HG03064 (cell line): ENCODE data around the gene GSTK1.
"Not testable (repeated sequence)": the region's sequence is repeated elsewhere in the genome, so short reads cannot be mapped to it uniquely, and the experiment has no call there.

Experiments used
- ATAC-seq: cut with Tn5 transposase; IDR thresholded peaks from one replicate; pipeline ENCODE4 v1.9.1; 2021; ENCODE audit warnings: low read depth; ENCODE audit not compliant: unreplicated experiment

The GSTK1 gene

DNA sequence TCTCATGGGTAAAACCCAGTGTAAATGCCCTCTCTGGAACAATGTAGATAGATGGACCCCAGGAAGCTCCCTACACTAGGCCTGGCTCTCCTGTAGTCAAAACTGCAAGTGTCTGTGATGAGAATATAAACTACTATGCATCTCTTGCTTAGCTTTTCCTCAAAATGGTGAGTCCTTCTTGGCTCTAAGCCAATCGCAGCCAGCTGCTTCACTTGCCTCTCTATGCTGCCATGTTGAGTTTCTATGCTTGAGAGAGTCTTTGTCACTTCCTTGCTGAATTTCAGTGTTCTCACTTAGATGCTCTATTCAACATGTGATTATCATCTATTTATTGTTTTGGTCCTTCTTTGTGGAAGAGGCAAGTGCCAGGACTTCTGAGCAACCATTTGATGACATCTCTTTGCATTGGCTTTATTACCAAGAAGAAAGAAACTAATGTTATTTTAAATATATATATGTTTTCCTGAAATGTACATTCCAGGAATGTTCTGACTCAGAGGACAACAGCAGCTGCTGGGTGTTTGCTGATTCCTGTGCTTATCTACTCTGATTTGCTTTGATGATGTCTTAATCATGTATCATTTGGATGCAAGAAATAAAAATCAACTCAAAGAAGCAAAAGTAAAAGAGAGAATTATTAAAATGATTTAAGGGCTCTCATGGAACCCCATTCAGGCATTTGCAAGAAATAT is 24.8 kb upstream of the GSTK1 start:
- ATAC-seq, result no peak

GRCh38 chr7:143239813-143240212 is 23.4 kb upstream of the GSTK1 start:
- no peak for ATAC-seq

DNA sequence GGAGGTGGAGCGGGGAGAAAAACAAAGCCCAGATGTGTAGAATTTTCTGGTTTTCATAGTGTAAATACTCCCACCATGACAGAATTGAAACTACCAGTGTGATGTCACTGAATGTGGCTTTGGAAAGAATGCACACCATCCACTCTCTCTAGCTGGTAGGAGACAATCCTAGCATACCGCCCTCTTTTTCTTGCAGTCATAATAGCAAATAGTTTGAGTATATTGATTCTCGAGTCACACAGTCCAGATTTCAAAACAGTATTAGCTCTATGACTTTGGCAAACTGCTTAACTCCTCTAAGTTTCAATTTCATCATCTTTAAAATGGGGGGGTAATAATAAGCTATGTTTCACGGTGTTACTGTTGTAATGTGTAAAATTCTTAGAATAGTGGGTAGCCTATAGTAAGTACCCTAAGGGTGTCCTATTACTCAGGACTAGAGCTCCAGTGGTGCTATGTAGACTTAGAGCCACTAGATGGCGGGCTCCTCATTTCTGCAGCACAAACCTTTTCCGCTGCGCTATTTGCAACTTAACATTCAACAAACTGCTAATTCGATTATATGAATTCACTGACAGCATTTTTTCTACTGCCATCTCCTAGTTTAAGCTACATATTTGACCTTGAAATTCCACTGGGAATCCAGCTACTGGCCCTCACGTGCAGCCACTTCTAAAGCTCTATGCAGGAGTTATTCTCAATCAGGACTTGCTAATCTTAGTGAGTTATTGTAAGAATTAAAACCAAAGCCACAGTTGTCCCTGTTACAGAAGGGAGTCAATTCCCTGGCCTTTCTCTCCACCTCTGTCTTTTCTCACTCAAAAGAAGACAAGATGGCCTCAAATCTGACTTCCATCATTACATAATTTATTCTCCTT is 22.7 kb upstream of the GSTK1 start:
- peak; percentile 86 for ATAC-seq

GRCh38 chr7:143242306-143242705 is 20.9 kb upstream of the GSTK1 start:
- no peak for ATAC-seq

- ATAC-seq, result no peak
Measured at GRCh38 chr7:143243111-143243510, 20.1 kb upstream of the GSTK1 start.

GRCh38 chr7:143243614-143244013 is 19.6 kb upstream of the GSTK1 start:
- ATAC-seq, result no peak

- ATAC-seq, result no peak
Measured at GRCh38 chr7:143244321-143244720, 18.9 kb upstream of the GSTK1 start.

DNA sequence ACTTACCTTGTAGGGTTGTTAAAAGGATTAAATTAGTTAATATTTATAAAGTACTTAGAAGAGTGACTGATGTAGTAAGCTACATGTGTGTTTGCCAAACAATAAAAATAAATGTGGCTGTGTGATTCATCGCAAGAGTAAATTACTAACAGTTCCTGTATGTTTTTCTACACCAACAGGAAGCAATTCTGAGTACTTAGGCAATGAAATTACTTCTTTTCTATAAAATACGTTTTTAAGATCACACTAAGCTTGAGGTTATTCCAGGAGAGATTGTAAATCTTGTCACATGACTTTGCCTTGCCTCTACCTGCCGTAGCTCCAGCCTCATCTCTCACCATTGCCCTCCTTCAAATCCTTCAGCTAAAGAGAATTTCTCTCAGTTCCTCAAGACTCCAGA is 18.1 kb upstream of the GSTK1 start:
- ATAC-seq, result no peak

- no peak for ATAC-seq
Measured at GRCh38 chr7:143247372-143247771, 15.9 kb upstream of the GSTK1 start.

- ATAC-seq, result no peak
Measured at GRCh38 chr7:143248761-143249354, 14.4 kb upstream of the GSTK1 start.

- ATAC-seq, result no peak
Measured at GRCh38 chr7:143250199-143250598, 13.0 kb upstream of the GSTK1 start.

DNA sequence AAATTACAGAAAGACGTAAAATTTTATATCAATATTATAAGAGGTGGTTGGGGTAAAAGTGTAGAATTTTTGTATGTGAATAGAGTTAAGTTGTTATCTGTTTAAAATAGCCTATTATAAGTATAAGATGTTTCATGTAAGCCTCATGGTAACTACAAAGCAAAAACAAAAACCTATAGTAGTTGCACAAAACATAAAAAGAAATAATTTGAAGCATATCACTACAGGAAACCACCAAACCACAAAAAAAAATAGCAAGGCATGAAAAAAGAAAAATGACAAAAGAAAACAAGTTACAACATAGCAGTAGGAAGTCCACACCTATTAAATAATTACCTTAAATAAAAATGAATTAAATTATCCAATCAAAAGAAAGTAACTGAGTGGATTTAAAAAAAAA is 12.4 kb upstream of the GSTK1 start:
- ATAC-seq, result no peak

DNA sequence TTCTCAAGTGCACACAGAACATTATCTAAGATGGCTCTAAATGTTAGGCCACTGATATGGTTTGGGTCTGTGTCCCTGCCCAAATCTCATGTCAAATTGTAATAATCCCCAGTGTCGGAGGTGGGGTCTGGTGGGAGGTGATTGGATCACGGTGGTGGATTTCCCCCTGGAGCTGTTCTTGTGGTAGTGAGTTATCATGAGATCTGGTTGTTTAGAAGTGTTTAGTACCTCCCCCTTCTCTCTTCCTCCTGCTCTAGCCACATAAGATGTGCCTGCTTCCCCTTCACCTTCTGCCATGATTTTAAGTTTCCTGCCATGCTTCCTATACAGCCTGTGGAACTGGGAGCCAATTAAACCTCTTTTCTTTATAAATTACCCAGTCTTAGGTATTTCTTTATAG is 11.2 kb upstream of the GSTK1 start:
- ATAC-seq, result no peak

GRCh38 chr7:143255564-143255963 is 7.7 kb upstream of the GSTK1 start:
- ATAC-seq, result no peak

- no peak for ATAC-seq
Measured at GRCh38 chr7:143256325-143256724, 6.9 kb upstream of the GSTK1 start.

GRCh38 chr7:143256932-143257331 is 6.3 kb upstream of the GSTK1 start:
- ATAC-seq, result peak; percentile 89

DNA sequence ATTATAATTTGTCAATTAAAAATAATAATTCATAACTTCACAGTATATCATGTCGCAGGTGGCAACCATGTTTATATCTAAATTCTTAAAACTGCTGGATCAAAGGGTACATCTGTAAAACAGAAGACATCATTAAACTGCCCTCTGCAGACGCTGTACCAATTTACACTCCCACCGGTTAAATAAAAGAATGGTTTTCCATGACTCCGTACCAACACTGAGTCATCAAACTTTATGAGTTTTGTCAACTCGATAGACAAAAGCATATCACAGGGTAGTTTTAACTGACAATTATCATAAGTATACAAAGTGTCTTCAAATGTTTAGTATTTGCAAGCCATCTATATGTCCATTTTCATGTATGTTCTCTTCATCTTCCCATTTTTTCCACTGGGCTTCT is 5.7 kb upstream of the GSTK1 start:
- no peak for ATAC-seq

GRCh38 chr7:143258831-143259230 is 4.4 kb upstream of the GSTK1 start:
- peak; percentile 32 for ATAC-seq

GRCh38 chr7:143259765-143260164 is 3.5 kb upstream of the GSTK1 start:
- no peak for ATAC-seq

DNA sequence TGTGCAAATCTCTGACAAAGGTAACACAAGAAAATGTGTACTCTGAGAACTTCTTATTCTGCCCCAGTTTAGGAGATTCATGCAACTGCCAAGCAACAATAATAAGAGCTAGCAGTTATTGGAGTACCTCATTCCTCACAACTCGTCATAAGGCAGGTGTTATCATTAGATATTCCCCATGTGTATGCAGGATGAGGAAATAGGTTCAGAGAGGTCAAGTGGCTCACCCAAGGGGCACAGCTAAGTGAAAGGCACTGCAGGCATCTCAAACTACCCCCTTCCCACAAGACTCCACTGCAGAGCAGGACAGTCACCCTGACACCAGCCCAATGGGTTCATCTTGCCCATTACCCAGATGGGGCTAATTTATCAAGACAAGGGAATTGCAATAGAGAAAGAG is 1.3 kb upstream of the GSTK1 start:
- ATAC-seq, result no peak

DNA sequence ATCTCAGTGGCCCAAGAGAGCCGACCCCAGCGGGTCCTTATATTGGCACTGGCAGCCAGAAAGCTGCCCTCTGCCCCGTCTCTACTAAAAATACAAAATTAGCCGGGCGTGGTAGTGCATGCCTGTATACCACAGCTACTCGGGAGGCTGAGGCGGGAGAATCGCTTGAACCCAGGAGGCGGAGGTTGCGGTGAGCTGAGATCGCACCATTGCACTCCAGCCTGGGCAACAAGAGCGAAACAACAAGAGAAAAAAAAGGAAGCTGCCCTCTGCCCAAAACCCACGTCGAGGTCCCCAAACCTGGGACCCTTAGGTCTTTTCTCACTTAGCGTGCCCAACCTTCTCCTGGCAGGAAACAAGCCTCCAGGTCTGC is 941 bp downstream of the GSTK1 start:
- ATAC-seq, result not testable (repeated sequence)
